Left ventricle myocardium inferior (tissue), 1 donor: Measurements from ENCODE around the gene RAB39A. TPM values are rescaled to one million over a fixed set of nuclear protein-coding genes. Genes with fewer than 3 reads are reported as not detected.
A peak's percentile ranks its signal among the peaks of the same experiment; 100 is the strongest.
"Not testable (repeated sequence)": the region's sequence is repeated elsewhere in the genome, so short reads cannot be mapped to it uniquely, and the experiment has no call there.

Experiments used
- DNase-seq: peaks from one replicate; pipeline ENCODE4 v3.0.0-alpha.2; 2020
- H3K27ac ChIP-seq: fragments of 200-600 bp; replicated peaks from 2 replicates; pipeline ENCODE4 v1.8.0; 2021
- H3K27me3 ChIP-seq: fragments of 200-600 bp; 2 replicates; pipeline ENCODE4 v1.8.0; 2021; ENCODE audit warnings: low read depth
- H3K36me3 ChIP-seq: fragments of 200-600 bp; 2 replicates; pipeline ENCODE4 v1.8.0; 2021
- H3K4me1 ChIP-seq: fragments of 200-600 bp; 2 replicates; pipeline ENCODE4 v1.8.0; 2021
- H3K4me3 ChIP-seq: fragments of 200-600 bp; 2 replicates; pipeline ENCODE4 v1.8.0; 2021; ENCODE audit warnings: mild to moderate bottlenecking, moderate library complexity
- H3K9me3 ChIP-seq: fragments of 200-600 bp; replicated peaks from 2 replicates; pipeline ENCODE4 v1.8.0; 2021
- intact Hi-C: fragments of 100-400 bp; cut with micrococcal nuclease; formaldehyde crosslinking; loops from one replicate; pipeline ENCODE4 v1.11.0; 2022
- total RNA-seq: library from RNA; stranded (reverse); fragmentation: NEBNext Ultra II Directional; extraction: Animal tissue kit (Norgen Biotek cat#: 25700); gene quantifications from one replicate; pipeline ENCODE4 v1.2.1, GENCODE V29; 2021
- TF ChIP-seq, protein P1 (sequence below): fragments of 200-600 bp; IDR thresholded peaks from 2 replicates; pipeline ENCODE4 v1.8.0; 2021; ENCODE audit warnings: antibody characterized with exemption, mild to moderate bottlenecking, borderline replicate concordance
- donor health status: DM: no; HTN: yes; CAD: no; lungs with severe emphysema.

The RAB39A gene
- total RNA-seq, 1 donor from 2014 or later: 0.52 TPM

DNA sequence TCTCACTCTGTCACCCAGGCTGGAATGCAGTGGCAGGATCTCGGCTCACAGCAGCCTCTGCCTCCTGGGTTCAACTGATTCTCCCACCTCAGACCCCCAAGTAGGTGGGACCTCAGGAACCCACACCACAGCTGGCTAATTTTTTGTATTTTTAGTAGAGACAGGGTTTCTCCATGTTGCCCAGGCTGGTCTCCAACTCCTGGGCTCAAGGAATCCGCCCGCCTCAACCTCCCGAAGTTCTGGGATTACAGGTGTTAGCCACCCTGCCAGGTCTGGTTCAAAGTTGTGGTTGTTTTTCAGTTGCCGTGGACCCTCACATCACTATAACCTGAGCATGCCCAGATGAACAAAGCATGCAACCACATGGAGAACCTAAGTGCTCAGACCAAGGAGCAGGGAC is 13.0 kb upstream of the RAB39A start:
- intact Hi-C loops: no loop called here
- Histone ChIP-seq H3K27ac (no peak overlapping the region), H3K9me3 (no peaks in the 10 kb centered on the region), H3K36me3 (no peaks in the 10 kb centered on the region), H3K4me1 (no peaks in the 10 kb centered on the region), H3K27me3 (peaks cover 7% of the 10 kb centered on the region), H3K4me3 (no peak overlapping the region)
- no peak for DNase-seq
- TF ChIP-seq, protein P1, sequence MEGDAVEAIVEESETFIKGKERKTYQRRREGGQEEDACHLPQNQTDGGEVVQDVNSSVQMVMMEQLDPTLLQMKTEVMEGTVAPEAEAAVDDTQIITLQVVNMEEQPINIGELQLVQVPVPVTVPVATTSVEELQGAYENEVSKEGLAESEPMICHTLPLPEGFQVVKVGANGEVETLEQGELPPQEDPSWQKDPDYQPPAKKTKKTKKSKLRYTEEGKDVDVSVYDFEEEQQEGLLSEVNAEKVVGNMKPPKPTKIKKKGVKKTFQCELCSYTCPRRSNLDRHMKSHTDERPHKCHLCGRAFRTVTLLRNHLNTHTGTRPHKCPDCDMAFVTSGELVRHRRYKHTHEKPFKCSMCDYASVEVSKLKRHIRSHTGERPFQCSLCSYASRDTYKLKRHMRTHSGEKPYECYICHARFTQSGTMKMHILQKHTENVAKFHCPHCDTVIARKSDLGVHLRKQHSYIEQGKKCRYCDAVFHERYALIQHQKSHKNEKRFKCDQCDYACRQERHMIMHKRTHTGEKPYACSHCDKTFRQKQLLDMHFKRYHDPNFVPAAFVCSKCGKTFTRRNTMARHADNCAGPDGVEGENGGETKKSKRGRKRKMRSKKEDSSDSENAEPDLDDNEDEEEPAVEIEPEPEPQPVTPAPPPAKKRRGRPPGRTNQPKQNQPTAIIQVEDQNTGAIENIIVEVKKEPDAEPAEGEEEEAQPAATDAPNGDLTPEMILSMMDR: no peak

DNA sequence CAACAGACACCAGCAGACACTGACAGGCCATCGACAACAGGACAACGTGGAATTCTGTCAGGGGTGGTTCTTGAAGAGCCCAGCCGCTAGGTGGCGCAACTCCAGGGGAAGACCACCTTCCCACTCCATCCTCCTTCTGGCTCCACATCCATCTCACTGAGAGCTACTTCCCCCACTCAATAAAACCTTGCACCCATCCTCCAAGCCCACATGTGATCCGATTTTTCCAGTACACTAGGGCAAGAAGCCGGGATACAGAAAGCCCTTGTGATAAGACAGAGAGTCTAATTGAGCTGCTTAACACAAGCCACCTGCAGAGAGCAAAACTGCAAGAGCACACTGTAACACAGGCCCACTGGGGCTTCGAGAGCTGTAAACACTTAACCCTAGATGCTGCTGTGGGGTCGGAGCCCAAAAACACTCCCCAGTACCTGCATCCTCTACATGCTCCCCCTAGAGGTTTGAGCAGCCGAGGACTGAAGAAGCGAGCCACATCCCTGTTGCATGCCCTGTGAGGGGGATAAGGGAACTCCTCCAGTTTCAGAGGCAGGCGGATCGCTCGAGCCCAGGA is 11.5 kb upstream of the RAB39A start:
- intact Hi-C loops: no loop called here
- no peak for DNase-seq
- Histone ChIP-seq H3K9me3 (no peaks in the 10 kb centered on the region), H3K4me1 (no peaks in the 10 kb centered on the region), H3K27me3 (peaks cover 12% of the 10 kb centered on the region), H3K27ac (no peak overlapping the region), H3K36me3 (no peaks in the 10 kb centered on the region), H3K4me3 (no peak overlapping the region)
- TF ChIP-seq, protein P1: peak; percentile 44

DNA sequence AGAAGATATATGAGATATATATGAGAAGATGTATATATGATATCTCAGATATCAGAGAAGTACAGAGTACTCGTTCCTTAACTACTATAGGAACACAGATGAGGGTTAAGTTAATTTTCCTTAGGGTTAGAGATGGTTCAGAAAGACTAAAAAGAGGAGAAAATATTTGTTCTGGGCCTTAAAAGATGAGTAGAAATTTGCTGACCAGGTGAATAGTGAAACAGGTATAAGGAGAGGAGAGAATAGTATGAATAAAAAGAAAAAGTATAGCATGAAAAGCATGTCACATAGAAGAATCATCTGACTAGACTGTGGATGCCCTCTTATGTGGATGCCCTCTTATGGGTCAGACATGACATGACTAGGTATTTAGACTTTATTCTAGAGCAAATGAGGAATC is 6.3 kb upstream of the RAB39A start:
- Histone ChIP-seq H3K36me3 (no peaks in the 10 kb centered on the region), H3K9me3 (no peaks in the 10 kb centered on the region), H3K27ac (no peak overlapping the region), H3K27me3 (peaks cover 29% of the 10 kb centered on the region), H3K4me1 (no peaks in the 10 kb centered on the region), H3K4me3 (no peak overlapping the region)
- TF ChIP-seq, protein P1: no peak
- intact Hi-C loops: no loop called here
- no peak for DNase-seq

DNA sequence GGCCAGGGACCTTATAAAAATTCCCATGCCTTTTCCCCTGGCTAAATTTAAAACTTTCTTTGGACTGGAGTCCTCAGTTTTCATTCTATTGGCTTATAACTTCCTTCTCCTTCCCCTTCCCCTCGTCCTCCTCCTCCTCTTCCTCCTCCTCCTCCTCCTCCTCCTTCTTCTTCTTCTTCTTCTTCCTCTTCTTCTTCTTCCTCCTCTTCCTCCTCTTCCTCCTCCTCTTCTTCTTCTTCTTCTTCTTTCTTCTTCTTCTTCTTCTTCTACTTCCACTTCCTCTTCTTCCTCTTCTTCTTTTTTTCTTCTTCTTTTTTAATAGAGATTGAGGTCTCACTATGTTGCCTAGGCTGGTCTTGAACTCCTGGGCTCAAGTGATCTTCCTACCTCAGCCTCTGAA is 4.7 kb upstream of the RAB39A start:
- H3K27ac ChIP-seq, intact Hi-C loops, H3K9me3 ChIP-seq, H3K4me1 ChIP-seq, H3K4me3 ChIP-seq, DNase-seq, H3K36me3 ChIP-seq: not testable (repeated sequence)
- peaks cover 44% of the 10 kb centered on the region for H3K27me3 ChIP-seq

DNA sequence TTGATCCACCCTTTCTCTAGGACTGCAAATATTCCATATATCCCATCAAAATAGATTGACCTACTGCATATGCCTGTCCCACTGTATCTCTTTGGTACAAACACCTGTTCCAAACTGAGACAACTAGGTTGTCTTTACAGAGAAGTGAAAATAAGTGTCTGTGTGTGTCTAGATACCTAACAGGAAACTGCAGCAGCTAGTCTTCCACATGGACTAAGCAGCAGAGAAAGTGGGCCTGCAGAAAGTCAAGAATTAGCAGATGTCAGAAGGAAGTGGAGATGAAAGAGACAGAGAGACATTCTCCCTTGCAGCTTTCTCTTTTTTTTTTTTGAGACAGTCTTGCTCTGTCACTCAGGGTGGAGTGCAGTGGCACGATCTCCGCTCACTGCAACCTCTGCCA is 3.9 kb upstream of the RAB39A start:
- no peak overlapping the region for H3K27ac ChIP-seq
- H3K4me1 ChIP-seq: peaks cover 12% of the 10 kb centered on the region
- H3K27me3 ChIP-seq: peaks cover 50% of the 10 kb centered on the region
- no peaks in the 10 kb centered on the region for H3K36me3 ChIP-seq
- no peak for DNase-seq
- no peaks in the 10 kb centered on the region for H3K9me3 ChIP-seq
- no peak overlapping the region for H3K4me3 ChIP-seq
- intact Hi-C loops: no loop called here
- TF ChIP-seq, protein P1: no peak

DNA sequence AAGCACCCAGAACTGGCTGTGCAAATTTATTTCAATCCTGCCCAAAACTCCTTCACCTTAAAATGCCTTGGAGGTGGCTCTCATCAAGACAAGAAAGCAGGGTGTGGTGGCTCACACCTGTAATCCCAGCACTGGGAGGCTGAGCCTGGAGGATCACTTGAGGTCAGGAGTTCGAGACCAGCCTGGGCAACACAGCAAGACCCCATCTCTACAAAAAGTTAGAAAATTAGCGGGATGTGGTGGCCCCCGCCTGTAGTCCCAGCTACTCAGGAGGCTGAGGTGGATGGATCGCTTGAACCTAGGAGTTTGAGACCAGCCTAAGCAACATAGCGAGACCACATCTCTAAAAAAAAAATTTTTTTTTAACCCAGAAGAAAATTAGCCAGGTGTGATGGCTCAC is 689 bp upstream of the RAB39A start:
- Histone ChIP-seq H3K27ac (no peak overlapping the region), H3K4me3 (peak overlapping the region; percentile 58), H3K4me1 (peaks cover 12% of the 10 kb centered on the region), H3K9me3 (no peaks in the 10 kb centered on the region), H3K36me3 (no peaks in the 10 kb centered on the region), H3K27me3 (peaks cover 72% of the 10 kb centered on the region)
- no peak for DNase-seq
- TF ChIP-seq, protein P1: no peak
- intact Hi-C loops: no loop called here
